HepG2 (cell line): ENCODE results near the gene LRRC8D. TPM values are rescaled to one million over a fixed set of nuclear protein-coding genes. Genes with fewer than 3 reads are reported as not detected.
A peak's percentile ranks its signal among the peaks of the same experiment; 100 is the strongest.

Experiments
- AKNA ChIP-seq: sonication (generic); formaldehyde crosslinking; IDR thresholded peaks from 2 replicates; pipeline ENCODE4 v1.4.0; 2020; ENCODE audit warnings: missing genetic modification reagents, borderline replicate concordance
- ARID3A ChIP-seq: IDR thresholded peaks from 2 replicates; pipeline ENCODE4 v1.6.1; 2012; ENCODE audit warnings: low read depth, low read length, improper control_type of control experiment
- KAT7 ChIP-seq: IDR thresholded peaks from 2 replicates; pipeline ENCODE4 v1.6.1; 2018; ENCODE audit warnings: borderline replicate concordance, missing compliant biosample characterization
- NFRKB ChIP-seq: fragments of 450-650 bp; IDR thresholded peaks from 2 replicates; pipeline ENCODE4 v1.6.1; 2017
- PRDM15 ChIP-seq: sonication (generic); formaldehyde crosslinking; IDR thresholded peaks from 2 replicates; pipeline ENCODE4 v1.4.0; 2020; ENCODE audit warnings: missing genetic modification reagents
- SATB2 ChIP-seq: sonication (generic); formaldehyde crosslinking; IDR thresholded peaks from 2 replicates; pipeline ENCODE4 v1.5.0; 2020; ENCODE audit warnings: missing genetic modification reagents
- ZBTB10 ChIP-seq: sonication (generic); formaldehyde crosslinking; IDR thresholded peaks from 2 replicates; pipeline ENCODE4 v1.4.0; 2020; ENCODE audit warnings: missing genetic modification reagents, borderline replicate concordance
- ZNF24 ChIP-seq: fragments of 450-650 bp; IDR thresholded peaks from 2 replicates; pipeline ENCODE4 v1.6.1; 2017; ENCODE audit warnings: antibody characterized with exemption, mild to moderate bottlenecking
- ZNF558 ChIP-seq: sonication (generic); formaldehyde crosslinking; IDR thresholded peaks from 2 replicates; pipeline ENCODE4 v1.9.0; 2022; ENCODE audit warnings: mild to moderate bottlenecking, missing genetic modification reagents, borderline replicate concordance
- ZNF776 ChIP-seq: sonication (generic); formaldehyde crosslinking; IDR thresholded peaks from 2 replicates; pipeline ENCODE4 v1.4.0; 2020; ENCODE audit warnings: mild to moderate bottlenecking, missing genetic modification reagents
- polyA plus RNA-seq, 8 experiments: library from polyadenylated mRNA; depleted of rRNA in 3 of 8; stranded (reverse) in 7 of 8; unstranded in 1 of 8; fragments of >200 nt; fragmentation: Illumina TruSeq in 4 of 8; extraction: Trizol in 4 of 8; gene quantifications; 2 replicates each; pipeline versions ENCODE4 v1.2.1 to v1.2.3, GENCODE V29; 2011 to 2016; ENCODE audit warnings: low read depth in 4 of 8, missing spikeins in 1 of 8, mixed read lengths in 1 of 8; ENCODE audit not compliant: insufficient read depth in 1 of 8
- total RNA-seq, 5 experiments: library from RNA; depleted of rRNA; stranded (reverse); fragments of >200 nt; fragmentation: Illumina TruSeq; extraction: Trizol; gene quantifications; 2 replicates each; pipeline ENCODE4 v1.2.3, GENCODE V29; 2016; ENCODE audit warnings: low read depth in 1 of 5
- TF ChIP-seq, protein P1 (sequence below), 2 experiments: sonication (generic) in 1 of 2; formaldehyde crosslinking in 1 of 2; IDR thresholded peaks; 2 replicates each; pipeline versions ENCODE4 v1.4.0 to v1.6.1; 2016 to 2020; ENCODE audit warnings: borderline replicate concordance in 1 of 2, low read depth in 1 of 2, mild to moderate bottlenecking in 1 of 2, missing genetic modification reagents in 1 of 2

The LRRC8D gene
- total and polyA plus RNA-seq, 2 of the 13 experiments (the other 11 are each of a cell fraction or from before 2014, with no cell fraction given): 29.9 to 45.5 TPM

DNA sequence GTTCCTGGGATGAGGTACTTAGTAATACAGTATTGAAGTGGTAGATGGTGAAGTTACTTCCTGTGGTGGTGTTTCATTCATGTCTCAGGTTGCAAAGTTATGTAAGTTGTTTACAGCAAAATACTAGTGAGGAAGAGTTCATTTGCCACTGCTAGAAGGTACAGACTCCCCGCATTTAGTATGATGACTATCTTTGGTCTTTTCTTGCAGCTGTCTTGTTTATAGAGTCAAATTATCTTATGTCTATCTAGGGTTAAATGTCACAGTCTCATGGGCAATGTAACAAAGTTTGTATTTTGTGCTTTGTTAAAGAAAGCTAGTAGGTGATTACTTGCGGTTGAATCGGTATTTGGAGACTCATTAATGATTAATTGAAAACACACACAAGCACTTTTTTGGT, 50.2 kb downstream of the LRRC8D start (continued):
- TF ChIP-seq, protein P1, sequence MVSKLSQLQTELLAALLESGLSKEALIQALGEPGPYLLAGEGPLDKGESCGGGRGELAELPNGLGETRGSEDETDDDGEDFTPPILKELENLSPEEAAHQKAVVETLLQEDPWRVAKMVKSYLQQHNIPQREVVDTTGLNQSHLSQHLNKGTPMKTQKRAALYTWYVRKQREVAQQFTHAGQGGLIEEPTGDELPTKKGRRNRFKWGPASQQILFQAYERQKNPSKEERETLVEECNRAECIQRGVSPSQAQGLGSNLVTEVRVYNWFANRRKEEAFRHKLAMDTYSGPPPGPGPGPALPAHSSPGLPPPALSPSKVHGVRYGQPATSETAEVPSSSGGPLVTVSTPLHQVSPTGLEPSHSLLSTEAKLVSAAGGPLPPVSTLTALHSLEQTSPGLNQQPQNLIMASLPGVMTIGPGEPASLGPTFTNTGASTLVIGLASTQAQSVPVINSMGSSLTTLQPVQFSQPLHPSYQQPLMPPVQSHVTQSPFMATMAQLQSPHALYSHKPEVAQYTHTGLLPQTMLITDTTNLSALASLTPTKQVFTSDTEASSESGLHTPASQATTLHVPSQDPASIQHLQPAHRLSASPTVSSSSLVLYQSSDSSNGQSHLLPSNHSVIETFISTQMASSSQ (IDR thresholded peaks at IDR 0.05; ENCODE audit: low read depth): peak; percentile 94
- TF ChIP-seq, protein P1 (CRISPR knock-in tag; IDR thresholded peaks at IDR 0.05; ENCODE audit: borderline replicate concordance): peak; percentile 93
- TF ChIP-seq PRDM15 (CRISPR knock-in tag) (no peak), ZNF24 (no peak), SATB2 (CRISPR knock-in tag) (0 out of 2 replicates have a peak, but pooled peaks have one; percentile 58), NFRKB (no peak), ZNF776 (CRISPR knock-in tag) (no peak), ZNF558 (no peak), KAT7 (CRISPR knock-in tag) (no peak), AKNA (CRISPR knock-in tag) (0 out of 2 replicates have a peak, but pooled peaks have one; percentile 51), ZBTB10 (CRISPR knock-in tag) (0 out of 2 replicates have a peak, but pooled peaks have one; percentile 49), ARID3A (peak; percentile 60)
